Measurements from ENCODE around the gene ZNF428.

Gene ZNF428

DNA sequence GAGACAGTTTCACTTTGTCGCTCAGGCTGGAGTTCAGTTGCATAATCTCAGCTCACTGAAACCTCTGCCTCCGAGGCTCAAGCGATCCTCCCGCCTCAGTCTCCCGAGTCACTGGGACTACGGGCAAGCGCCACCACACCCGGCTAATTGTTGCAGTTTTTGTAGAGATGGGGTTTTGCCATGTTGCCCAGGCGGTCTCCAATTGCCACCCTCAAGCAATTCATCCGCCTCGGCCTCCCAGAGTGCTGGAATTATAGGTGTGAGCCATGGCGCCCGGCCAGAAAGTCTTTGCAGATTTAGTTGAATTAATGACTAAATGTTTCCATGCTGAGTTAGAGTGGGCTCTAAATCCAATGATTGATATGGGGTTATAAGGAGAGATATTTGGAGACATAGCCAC lies 24.8 kb upstream of the ZNF428 start:
- H3K27ac ChIP-seq (replicated peaks): no peak overlapping the region
- no peak overlapping the region for H3K4me3 ChIP-seq (replicated peaks; ENCODE audit: insufficient read depth, low read length)
- peaks cover 8% of the 10 kb centered on the region for H3K27me3 ChIP-seq (ENCODE audit: insufficient read depth, poor library complexity, severe bottlenecking)
- TF ChIP-seq CTCF (IDR thresholded peaks at IDR 0.05; ENCODE audit: insufficient read depth, low read length): no peak
- TF ChIP-seq POLR2AphosphoS5 (IDR thresholded peaks at IDR 0.05; ENCODE audit: low read depth): no peak
- TF ChIP-seq, protein P1, sequence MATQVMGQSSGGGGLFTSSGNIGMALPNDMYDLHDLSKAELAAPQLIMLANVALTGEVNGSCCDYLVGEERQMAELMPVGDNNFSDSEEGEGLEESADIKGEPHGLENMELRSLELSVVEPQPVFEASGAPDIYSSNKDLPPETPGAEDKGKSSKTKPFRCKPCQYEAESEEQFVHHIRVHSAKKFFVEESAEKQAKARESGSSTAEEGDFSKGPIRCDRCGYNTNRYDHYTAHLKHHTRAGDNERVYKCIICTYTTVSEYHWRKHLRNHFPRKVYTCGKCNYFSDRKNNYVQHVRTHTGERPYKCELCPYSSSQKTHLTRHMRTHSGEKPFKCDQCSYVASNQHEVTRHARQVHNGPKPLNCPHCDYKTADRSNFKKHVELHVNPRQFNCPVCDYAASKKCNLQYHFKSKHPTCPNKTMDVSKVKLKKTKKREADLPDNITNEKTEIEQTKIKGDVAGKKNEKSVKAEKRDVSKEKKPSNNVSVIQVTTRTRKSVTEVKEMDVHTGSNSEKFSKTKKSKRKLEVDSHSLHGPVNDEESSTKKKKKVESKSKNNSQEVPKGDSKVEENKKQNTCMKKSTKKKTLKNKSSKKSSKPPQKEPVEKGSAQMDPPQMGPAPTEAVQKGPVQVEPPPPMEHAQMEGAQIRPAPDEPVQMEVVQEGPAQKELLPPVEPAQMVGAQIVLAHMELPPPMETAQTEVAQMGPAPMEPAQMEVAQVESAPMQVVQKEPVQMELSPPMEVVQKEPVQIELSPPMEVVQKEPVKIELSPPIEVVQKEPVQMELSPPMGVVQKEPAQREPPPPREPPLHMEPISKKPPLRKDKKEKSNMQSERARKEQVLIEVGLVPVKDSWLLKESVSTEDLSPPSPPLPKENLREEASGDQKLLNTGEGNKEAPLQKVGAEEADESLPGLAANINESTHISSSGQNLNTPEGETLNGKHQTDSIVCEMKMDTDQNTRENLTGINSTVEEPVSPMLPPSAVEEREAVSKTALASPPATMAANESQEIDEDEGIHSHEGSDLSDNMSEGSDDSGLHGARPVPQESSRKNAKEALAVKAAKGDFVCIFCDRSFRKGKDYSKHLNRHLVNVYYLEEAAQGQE (IDR thresholded peaks at IDR 0.05; ENCODE audit: insufficient replicate concordance, low read depth): no peak
- TF ChIP-seq GABPA (IDR thresholded peaks at IDR 0.05; ENCODE audit: low read depth): no peak
- TF ChIP-seq SPI1 (IDR thresholded peaks at IDR 0.05; ENCODE audit: borderline replicate concordance, low read depth): no peak
- DNase-seq (ENCODE audit: low read depth in 1 of 2, low spot score in 1 of 2): no peak

GRCh38 chr19:43643326-43643725 lies 23.9 kb upstream of the ZNF428 start:
- TF ChIP-seq POLR2AphosphoS5 (IDR thresholded peaks at IDR 0.05; ENCODE audit: low read depth): no peak
- TF ChIP-seq, protein P1 (IDR thresholded peaks at IDR 0.05; ENCODE audit: insufficient replicate concordance, low read depth): no peak
- TF ChIP-seq GABPA (IDR thresholded peaks at IDR 0.05; ENCODE audit: low read depth): no peak
- no peak for TF ChIP-seq SPI1 (IDR thresholded peaks at IDR 0.05; ENCODE audit: borderline replicate concordance, low read depth)
- peaks cover 17% of the 10 kb centered on the region for H3K27me3 ChIP-seq (ENCODE audit: insufficient read depth, poor library complexity, severe bottlenecking)
- no peak overlapping the region for H3K4me3 ChIP-seq (replicated peaks; ENCODE audit: insufficient read depth, low read length)
- no peak for DNase-seq (ENCODE audit: low read depth in 1 of 2, low spot score in 1 of 2)
- no peak overlapping the region for H3K27ac ChIP-seq (replicated peaks)

DNA sequence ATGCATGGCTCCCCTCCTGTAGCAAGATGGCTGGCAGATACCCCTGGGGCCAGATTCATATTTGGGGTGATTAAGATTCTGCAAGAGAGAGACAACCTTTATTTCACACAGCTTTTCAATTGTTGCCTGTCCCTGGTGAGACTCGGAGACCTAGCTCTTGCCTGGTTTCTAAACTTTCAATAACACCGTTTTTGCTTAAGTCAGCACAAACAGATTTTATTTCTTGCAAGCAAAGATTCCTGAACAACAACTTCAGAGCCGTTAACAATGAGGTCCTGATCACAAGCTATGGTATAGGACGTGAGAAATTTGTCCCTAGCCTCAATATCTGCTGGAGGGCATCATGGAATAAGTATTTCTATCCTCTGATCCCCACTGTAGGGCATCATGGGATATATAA lies 23.1 kb upstream of the ZNF428 start:
- no peak overlapping the region for H3K4me3 ChIP-seq (replicated peaks; ENCODE audit: insufficient read depth, low read length)
- H3K27me3 ChIP-seq (ENCODE audit: insufficient read depth, poor library complexity, severe bottlenecking): peaks cover 22% of the 10 kb centered on the region
- H3K27ac ChIP-seq (replicated peaks): no peak overlapping the region
- no peak for TF ChIP-seq POLR2AphosphoS5 (IDR thresholded peaks at IDR 0.05; ENCODE audit: low read depth)
- TF ChIP-seq, protein P1 (IDR thresholded peaks at IDR 0.05; ENCODE audit: insufficient replicate concordance, low read depth): no peak
- no peak for TF ChIP-seq GABPA (IDR thresholded peaks at IDR 0.05; ENCODE audit: low read depth)
- TF ChIP-seq CTCF (IDR thresholded peaks at IDR 0.05; ENCODE audit: insufficient read depth, low read length): no peak
- no peak for TF ChIP-seq SPI1 (IDR thresholded peaks at IDR 0.05; ENCODE audit: borderline replicate concordance, low read depth)
- no peak for DNase-seq (ENCODE audit: low read depth in 1 of 2, low spot score in 1 of 2)
